ENCODE results near the gene HECTD4. TPM values are rescaled to one million over a fixed set of nuclear protein-coding genes. Genes with fewer than 3 reads are reported as not detected.

HECTD4 gene
- total and polyA plus RNA-seq, 9 of the 15 experiments (the other 6 are each of a cell fraction or from before 2014, with no cell fraction given) = 3.5 to 33.3 (median 13.5) TPM

- TF ChIP-seq ERF (CRISPR knock-in tag; IDR thresholded peaks at IDR 0.05) (no peak), FOXP4 (CRISPR knock-in tag; IDR thresholded peaks at IDR 0.05; ENCODE audit: borderline replicate concordance) (no peak), HSF4 (CRISPR knock-in tag; IDR thresholded peaks at IDR 0.05; ENCODE audit: borderline replicate concordance) (no peak), NEUROD1 (IDR thresholded peaks at IDR 0.05; ENCODE audit: borderline replicate concordance, low read depth, low read length, partially characterized antibody) (no peak), GABPA (tag; conservative IDR thresholded peaks at IDR 0.05; ENCODE audit: low read depth) (no peak), ZNF766 (CRISPR knock-in tag; conservative IDR thresholded peaks at IDR 0.05) (no peak), EHMT2 (IDR thresholded peaks at IDR 0.05) (no peak), TAL1 (IDR thresholded peaks at IDR 0.05) (no peak), NFE2 (IDR thresholded peaks at IDR 0.05; ENCODE audit: low read depth) (0 out of 2 replicates have a peak, but pooled peaks have one; percentile 9), CREBBP (IDR thresholded peaks at IDR 0.05; ENCODE audit: low read depth, low read length) (no peak), CHD4 (IDR thresholded peaks at IDR 0.05; ENCODE audit: insufficient read depth, insufficient replicate concordance, low read depth, low read length, poor library complexity, severe bottlenecking) (no peak), BACH1 (tag; IDR thresholded peaks at IDR 0.05) (no peak), ZNF184 (CRISPR knock-in tag; IDR thresholded peaks at IDR 0.05) (no peak), ZNF609 (CRISPR knock-in tag; IDR thresholded peaks at IDR 0.05; ENCODE audit: borderline replicate concordance) (no peak), HNRNPUL1 (IDR thresholded peaks at IDR 0.05; ENCODE audit: low read length) (no peak), PHF20 (IDR thresholded peaks at IDR 0.05; ENCODE audit: partially characterized antibody) (no peak), E2F3 (CRISPR knock-in tag; IDR thresholded peaks at IDR 0.05) (no peak), KDM1A (IDR thresholded peaks at IDR 0.05) (peak in 1 of 2 experiments; percentile 42; a peak in 1 of 4 replicates), ARID3A (IDR thresholded peaks at IDR 0.05; ENCODE audit: borderline replicate concordance, low read depth, low read length) (no peak), U2AF1 (optimal IDR thresholded peaks at IDR 0.05; ENCODE audit: low read depth, low read length) (no peak), ZNF146 (CRISPR knock-in tag; IDR thresholded peaks at IDR 0.05; ENCODE audit: unreplicated experiment) (peak; percentile 95), ESRRB (CRISPR knock-in tag; IDR thresholded peaks at IDR 0.05; ENCODE audit: borderline replicate concordance) (no peak)
Observed at GRCh38 chr12:112375105-112375504, 7.1 kb downstream of the HECTD4 start (continued).

All from K562 (cell line).